RPMI7951 (cell line): ENCODE measurements around the gene SEPTIN11. TPM values are rescaled to one million over a fixed set of nuclear protein-coding genes. Genes with fewer than 3 reads are reported as not detected.

Experiments
- DNase-seq: peaks from one replicate; pipeline ENCODE4 v3.0.0-alpha.2; 2012; ENCODE audit warnings: low read depth
- total RNA-seq: library from RNA; depleted of rRNA; stranded (reverse); fragments of >200 nt; shearing (Covaris generic); gene quantifications from 2 replicates; pipeline ENCODE4 v1.2.3, GENCODE V29; 2014; rRNA removed

SEPTIN11 gene
- total RNA-seq: 90.5 and 95.3 TPM in 2 replicates

DNA sequence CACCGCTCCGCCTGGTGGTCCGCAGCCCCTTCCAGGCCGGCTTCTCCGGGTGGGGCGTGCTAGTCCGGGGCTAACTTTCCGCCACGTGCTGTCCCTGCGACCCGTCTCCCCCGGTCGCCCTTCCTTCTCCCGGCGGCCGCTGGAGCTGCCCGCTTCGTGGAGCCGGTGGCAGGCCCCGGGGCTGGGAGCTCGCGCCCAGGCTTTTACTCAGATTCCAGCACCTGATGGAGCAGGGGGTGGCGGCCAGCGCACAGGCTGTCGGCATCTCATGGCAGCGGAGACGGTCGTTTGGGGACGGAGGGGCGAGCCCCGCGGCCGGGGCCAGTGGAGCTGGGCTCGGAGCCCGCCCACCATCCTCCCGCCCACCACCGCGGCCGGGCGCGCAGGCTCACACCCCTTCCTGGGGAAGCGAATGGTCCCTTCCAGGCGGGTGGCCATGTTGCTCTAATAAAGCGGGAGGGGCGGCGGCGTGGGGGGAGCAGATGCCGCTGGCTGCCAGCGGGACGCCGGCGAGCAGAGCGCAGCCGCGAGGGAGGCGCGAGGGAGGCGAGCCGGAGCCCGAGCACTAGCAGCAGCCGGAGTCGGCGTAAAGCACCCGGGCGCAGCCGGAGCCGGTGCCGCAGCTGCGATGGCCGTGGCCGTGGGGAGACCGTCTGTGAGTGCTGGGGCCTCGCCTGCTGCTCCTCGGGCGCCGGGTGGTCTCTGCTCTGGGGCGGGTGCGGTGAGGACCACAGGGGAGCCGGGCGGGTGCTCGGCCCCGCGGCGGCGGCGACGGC lies at the start of gene SEPTIN11:
Gene SEPTIN11, plus strand, starts transcription at position 477 of the 776 bp plus-strand sequence. Its CDS starts 152 bp downstream, at position 629.
- DNase-seq: peak; percentile 93

DNA sequence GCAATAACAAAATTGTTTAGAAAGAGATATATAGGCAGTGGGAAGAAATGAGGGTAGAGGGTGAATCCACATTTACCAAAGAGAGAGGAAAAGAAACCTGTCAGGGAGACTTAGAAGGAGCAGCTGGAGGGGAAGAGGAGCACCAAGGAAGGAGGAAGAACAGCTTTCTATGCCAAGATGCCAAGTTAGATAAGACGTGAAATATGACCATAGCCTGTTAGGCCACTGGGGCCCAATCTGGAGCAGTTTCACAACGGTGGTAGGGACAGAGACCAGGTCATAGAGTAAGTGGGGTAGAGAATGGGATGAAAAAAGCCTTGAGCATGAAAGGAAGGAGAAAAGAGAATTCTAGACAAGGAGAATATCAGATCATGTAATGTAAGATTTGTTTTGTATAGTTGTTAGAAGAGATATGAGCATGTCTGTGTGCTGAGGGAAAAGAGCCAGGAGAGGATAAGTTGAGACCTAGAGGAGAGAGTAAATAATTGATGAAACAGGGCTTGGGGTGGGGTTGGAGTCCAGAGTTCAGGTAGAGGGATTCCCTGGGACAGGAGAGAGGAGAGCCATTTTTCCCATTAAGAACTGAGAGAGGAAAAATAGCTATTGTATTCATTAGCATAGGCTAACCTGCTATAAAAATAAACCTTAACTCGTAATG lies 47.2 kb upstream of the SEPTIN11 start:
- no peak for DNase-seq

- DNase-seq: no peak
Observed at GRCh38 chr4:76904646-76905190, 44.8 kb upstream of the SEPTIN11 start.

- peak; percentile 6 for DNase-seq
Observed at GRCh38 chr4:76905521-76905920, 44.0 kb upstream of the SEPTIN11 start.

DNA sequence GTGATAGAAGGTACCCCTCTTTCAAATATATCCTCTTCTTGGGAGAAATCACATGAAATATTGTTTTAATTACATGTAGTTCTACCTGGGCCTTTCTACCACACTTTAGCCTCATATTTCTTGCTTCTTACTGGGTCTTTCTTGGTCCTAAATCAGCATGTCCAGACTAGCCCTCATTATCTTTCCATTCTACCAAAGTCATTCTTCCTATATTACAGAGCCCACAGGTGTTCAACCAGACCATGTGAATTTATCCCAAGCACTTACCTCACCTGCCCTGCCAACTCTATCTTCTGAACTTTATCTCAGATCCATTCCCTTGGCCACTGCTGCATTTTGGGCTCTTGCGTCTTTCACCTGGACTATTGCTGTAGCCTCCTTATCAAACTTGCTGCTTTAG lies 39.8 kb upstream of the SEPTIN11 start:
- DNase-seq: no peak

GRCh38 chr4:76920715-76921114 lies 28.8 kb upstream of the SEPTIN11 start:
- no peak for DNase-seq

DNA sequence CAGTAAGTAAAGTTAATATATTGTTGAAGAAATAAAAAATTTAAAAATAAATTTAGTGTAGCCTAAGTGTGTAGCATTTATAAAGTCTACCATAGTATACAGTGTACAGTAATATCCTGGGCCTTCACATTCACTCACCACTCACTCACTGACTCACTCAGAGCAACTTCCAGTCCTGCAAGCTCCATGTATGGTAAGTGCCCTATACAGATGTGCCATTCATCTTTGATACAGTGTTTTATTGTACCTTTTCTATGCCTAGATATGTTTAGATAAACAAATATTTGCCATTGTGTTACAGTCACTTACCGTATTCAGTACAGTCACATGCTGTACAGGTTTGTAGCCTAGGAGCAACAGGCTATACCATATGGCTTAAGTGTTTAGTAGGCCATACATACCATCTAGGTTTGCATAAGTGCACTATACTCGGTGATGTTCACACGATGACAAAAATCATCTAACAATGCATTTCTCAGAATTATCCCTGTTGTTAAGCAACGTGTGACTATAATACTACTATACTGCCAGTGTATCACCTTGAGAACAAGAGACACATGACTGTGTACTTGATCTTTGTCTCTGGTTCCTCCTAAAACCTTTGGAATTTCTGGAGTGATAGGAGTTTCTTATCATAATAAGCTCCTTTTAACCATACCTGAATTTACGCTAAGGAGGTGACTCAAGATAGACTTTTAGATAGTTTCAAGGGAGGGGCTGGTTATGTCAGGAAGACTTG lies 25.8 kb upstream of the SEPTIN11 start:
- no peak for DNase-seq

GRCh38 chr4:76926841-76927240 lies 22.7 kb upstream of the SEPTIN11 start:
- no peak for DNase-seq

DNA sequence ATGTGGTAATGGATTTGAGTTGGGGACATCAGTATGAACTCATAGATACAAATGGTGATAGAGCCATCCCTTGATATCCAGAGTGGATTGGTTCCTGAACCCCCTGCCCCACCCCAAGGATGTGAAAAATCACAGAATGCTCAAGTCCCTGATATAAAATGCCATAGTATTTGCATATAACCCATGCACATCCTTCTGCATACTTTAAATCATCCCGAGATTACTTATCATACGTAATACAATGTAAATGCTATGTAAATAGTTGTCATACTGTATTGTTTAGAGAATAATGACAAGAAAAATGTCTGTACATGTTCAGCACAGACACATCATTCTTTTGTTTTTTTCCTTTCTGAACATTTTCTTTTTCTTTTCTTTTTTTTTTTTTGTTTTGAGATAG lies 18.9 kb upstream of the SEPTIN11 start:
- no peak for DNase-seq

GRCh38 chr4:76931087-76931486 lies 18.5 kb upstream of the SEPTIN11 start:
- DNase-seq: peak; percentile 18

GRCh38 chr4:76931576-76932276 lies 17.8 kb upstream of the SEPTIN11 start:
- DNase-seq: no peak

DNA sequence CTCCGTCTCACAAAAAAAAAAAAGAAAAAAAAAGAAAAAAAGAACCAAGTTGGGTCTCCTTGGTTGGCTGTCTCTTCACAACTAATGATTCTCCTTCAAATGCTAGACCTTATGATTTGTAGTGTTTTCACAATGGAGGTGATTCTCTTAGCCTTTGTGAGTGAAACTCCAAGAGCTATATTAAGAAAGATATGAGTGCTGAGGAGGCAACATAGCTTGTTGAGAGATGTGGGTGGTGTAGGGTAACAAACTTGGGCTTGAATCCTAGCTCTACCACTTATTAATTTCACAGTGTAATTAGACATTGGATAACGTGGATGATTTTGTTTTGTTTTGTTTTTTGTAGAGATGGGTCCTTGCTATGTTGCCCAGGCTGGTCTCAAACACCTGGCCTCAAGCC lies 10.4 kb upstream of the SEPTIN11 start:
- DNase-seq: no peak

- DNase-seq: peak; percentile 81
Observed at GRCh38 chr4:76943129-76943620, 6.4 kb upstream of the SEPTIN11 start.

GRCh38 chr4:76943790-76944189 lies 5.8 kb upstream of the SEPTIN11 start:
- peak; percentile 54 for DNase-seq

- DNase-seq: peak; percentile 25
Observed at GRCh38 chr4:76947369-76947768, 2.2 kb upstream of the SEPTIN11 start.

DNA sequence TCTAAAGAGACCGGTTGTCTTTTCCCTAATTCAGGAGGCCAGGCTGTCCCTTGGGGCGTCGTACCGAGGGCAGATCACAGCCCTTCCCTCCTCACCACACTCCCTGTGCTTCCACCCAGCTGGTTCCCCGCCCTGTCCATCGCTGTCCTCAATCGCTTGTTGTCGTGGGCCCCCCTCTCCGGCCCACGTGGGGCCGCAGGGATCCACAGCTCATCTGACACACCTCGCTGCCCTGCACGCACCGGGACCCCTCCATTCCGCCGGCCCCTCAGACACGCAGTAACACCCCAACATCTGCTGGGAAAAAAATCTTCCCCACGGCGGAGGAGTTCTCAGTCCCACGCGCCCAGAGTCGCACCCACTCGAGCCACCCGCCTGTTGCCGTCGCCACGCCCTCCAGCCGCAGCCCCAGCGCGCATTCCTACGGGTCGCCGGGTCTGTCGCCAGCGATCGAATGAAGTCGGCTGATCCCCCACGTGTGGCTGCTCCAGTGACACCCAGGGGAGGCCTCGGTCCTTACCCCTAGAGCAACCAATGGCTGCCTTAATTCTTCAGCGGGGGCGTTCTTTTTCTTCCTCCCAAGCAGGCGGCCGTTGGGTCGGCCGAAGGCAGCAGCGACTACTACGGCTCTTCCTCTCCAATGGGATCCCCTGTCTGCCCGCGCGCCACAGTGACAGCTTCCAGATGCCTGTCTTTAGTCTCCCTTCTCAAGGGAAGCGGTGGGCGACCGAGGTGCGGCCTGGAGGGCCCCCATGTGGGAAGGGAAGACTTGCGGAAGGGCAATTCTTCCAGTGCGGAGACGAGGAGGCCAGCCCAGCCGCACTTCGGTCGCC lies 893 bp upstream of the SEPTIN11 start:
- DNase-seq: peak; percentile 82

- peak; percentile 77 for DNase-seq
Observed at GRCh38 chr4:76950052-76950955, 752 bp downstream of the SEPTIN11 start.

- DNase-seq: peak; percentile 64
Observed at GRCh38 chr4:76950956-76951671, 1.6 kb downstream of the SEPTIN11 start.

DNA sequence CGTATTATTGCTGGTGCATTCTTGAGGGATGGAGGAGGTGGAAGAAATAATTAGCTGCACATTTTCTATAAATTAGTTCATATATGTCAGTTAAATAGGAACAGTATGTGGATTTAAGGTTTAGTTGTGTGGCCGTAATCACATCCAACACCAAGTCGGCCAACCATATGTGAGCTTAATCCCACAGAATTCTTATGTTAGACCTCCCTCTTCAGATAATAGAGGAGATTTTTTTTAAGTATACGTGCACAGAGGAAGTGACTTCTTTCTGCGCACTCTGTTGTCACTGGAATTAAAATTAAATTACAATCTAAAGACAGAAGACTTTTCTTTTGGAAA lies 2.1 kb downstream of the SEPTIN11 start:
- DNase-seq: peak; percentile 8
